Medulla oblongata (tissue), 1 donor: ENCODE data around the gene ANKRD11.
A peak's percentile ranks its signal among the peaks of the same experiment; 100 is the strongest.
"Not testable (repeated sequence)": the region's sequence is repeated elsewhere in the genome, so short reads cannot be mapped to it uniquely, and the experiment has no call there.

Experiments used
- DNase-seq: peaks from one replicate; pipeline ENCODE4 v3.0.0-alpha.2; 2015; ENCODE audit errors: extremely low spot score

Gene ANKRD11

GRCh38 chr16:89383095-89384003, 107.0 kb downstream of the ANKRD11 start:
- no peak for DNase-seq

DNA sequence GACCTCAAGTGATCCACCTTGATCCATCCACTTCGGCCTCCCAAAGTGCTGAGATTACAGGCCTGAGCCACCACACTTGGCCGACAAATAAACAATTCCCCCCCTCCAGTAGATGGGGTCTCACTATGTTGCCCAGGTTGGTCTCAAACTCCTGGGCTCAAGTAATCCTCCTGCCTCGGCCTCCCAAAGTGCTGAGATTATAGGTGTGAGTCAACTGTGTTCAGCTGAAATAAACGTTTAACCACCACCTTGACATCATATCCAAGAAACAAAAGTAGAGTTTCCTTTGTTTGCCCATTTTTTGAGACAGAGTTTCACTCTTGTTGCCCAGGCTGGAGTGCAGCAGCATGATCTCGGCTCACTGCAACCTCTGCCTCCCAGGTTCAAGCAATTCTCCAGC, 107.8 kb downstream of the ANKRD11 start:
- not testable (repeated sequence) for DNase-seq

DNA sequence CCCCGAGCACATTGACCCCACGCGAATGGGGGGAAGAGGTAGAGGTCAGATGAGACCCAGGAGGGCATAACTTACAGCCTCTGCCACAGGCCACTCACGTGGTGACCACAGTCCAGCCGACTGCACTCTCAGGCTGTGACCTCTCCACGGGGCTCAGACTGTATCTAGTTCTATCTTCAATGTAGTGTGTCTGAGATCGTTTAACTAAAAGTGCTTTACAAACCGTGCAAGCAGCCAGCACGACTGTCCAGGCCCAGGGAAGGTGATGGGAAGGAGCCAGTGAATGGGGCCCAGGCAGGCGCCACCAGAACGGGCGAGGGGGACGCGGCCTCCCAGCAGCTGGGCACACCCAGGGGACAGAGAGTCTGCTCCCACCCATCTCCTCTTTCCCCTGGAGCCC, 108.6 kb downstream of the ANKRD11 start:
- no peak for DNase-seq

- no peak for DNase-seq
Observed at GRCh38 chr16:89380681-89381080, 109.7 kb downstream of the ANKRD11 start.

DNA sequence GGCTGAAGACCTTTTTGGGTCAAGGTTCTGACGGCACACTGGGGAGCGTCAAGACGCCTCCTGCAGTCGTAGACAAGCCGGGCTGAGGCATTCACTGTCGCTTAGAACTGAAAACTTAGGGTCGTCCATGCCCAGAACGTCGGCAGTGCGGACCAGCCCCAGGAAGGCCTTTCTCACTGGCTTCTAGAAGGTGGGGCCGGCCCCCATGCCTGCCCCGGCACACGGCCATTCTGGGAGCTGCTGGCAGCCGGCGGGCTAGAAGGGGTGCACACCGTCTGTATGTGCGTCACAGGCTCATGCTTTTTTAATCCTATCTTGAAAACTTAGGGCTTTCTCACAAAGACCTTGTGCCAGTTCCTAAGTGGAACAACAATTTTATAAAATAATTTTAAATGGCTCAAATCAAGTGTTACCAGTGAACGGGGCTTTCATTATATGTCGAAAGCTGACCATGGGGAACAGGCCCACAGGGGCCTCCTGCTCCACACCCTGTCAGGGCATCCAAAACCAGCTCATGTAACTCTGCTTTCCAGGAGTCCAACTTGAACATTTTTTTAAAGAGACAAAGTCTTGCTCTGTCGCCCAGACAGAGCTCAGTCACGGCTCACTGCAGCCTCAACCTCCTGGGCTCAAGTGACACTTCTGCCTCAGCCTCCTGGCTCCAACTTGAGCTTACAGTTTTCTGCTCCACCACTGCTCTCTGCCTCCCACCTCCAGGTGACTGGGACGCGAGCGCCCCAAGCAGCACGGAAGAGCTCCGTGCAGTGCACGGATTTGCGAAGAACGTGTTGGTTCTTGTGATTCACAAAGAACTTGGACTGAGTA, 111.2 kb downstream of the ANKRD11 start:
- DNase-seq = no peak

GRCh38 chr16:89377453-89377848, 112.9 kb downstream of the ANKRD11 start:
- DNase-seq = no peak

- no peak for DNase-seq
Observed at GRCh38 chr16:89376812-89377452, 113.4 kb downstream of the ANKRD11 start.

GRCh38 chr16:89375686-89376085, 114.7 kb downstream of the ANKRD11 start:
- DNase-seq = no peak

DNA sequence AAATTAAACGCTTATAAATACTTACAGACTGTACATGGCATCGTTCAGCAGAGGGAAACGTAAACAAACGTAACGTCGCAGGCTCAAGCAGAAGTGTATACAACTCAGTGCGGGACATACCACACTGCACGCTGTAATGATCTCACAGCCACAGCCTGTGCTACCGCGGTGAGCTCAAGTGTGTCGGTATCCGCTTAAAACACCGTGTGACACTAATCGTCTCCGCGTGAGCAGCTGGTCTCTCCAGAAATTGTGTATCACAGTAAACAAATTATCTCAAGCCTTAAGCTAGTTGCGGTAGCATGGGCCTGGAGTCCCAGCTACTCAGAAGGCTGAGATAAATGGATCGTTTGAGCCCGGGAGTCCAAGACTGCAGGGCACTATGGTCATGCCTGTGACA, 115.3 kb downstream of the ANKRD11 start:
- no peak for DNase-seq

GRCh38 chr16:89374393-89374960, 115.9 kb downstream of the ANKRD11 start:
- DNase-seq = peak; percentile 74

DNA sequence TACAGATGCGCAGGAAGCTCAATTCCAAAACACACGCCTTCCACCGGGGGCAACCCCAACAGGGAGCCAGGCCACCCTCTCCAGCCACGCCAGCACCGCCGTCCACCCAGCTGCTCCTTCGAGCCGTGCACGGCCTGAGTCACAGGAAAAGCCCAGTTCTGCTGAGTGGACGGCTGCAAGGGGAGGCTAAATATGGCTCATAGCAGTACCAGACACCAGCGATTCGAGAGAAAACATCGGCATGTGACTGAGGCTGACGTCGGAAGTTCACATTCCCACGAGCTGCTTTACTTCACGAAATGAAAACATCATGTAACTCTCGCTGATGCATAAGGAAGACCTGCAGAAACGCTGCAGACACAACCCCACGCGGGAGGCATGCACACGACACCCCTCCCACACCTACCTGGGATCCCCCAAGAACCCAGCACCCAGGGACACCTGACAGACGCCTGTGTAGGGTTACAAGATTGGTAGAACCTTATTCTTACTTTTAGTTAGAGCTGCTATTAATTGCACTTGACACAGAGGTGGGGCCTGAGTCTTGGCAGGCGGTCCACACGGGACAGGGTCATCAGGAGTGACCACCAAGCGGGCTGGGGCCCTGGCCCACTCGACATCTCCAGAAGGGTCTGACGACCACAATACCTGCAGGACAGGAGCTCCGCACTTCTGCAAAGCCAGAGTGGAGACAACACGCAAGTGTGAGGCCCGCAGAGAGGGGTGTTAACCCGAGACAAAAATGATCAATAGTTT, 116.8 kb downstream of the ANKRD11 start:
- peak; percentile 70 for DNase-seq

- DNase-seq = no peak
Observed at GRCh38 chr16:89371968-89372634, 118.3 kb downstream of the ANKRD11 start.

DNA sequence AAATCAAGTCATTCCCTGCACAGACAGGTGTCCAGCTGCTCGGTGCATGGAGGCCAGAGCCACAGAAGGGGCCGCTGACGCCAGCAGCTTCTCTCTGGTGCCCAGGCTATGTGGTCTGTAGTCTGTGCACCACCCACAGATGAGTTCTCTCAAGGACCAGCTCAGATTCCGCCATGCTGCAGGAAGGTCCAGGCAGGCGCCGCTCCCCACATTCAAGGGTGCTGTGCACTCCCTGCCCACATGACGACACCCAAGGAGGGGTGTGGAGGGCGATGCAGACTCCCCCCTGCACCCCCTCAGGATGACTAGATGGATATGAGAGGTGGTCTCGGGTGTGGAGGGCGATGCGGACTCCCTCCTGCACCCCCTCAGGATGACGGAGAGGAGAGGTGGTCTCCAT, 119.0 kb downstream of the ANKRD11 start:
- DNase-seq = no peak

DNA sequence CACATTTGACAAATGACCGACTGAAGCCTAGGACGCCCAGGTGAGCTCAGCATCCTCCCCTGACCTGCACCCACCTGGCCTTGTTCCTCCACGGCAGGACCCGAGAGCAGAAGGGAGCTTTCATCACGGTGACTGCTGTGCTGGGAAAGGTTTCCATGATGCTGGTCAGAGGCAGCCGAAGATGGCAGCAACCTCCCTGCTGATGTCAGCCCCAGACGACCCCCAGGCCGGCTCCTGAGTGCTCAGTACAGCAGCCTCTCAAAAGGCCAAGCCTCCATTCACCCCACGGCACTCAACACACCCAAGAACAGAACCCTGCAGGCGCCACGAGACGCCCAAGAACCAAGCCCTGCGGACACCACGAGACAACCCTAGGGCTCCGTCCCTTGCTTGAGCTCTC, 119.8 kb downstream of the ANKRD11 start:
- no peak for DNase-seq

- DNase-seq = no peak
Observed at GRCh38 chr16:89370081-89370511, 120.3 kb downstream of the ANKRD11 start.

- DNase-seq = peak; percentile 44
Observed at GRCh38 chr16:89369266-89369895, 121.0 kb downstream of the ANKRD11 start.

DNA sequence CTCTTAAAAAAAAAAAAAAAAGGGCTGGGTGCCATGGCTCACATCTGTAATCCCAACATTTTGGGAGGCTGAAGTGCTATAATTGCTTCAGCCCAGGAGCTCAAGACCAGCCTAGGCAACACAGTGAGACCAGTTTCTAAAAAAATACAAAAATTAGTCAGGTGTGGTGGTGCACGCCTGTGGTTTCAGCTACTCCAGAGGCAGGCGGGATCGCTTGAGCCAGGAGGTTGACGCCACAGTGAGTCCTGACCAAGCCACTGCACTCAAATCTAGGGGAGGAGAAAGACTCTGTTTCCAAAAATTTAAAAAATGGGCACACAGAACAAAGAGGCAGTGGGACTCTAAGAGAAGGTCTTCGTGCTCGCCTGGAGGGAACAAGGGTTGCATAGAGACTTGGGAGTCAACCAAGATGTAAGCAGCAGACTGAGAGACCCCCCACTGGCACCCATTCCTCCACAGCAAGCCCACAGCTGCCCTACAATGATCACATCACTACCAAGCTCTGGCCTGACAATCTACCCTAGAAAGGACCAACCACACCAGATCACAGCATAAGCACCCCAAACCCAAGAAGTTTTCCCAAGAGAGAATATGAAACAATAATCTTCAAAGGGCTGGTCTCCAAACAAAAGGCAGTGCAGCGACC, 121.6 kb downstream of the ANKRD11 start:
- no peak for DNase-seq

DNA sequence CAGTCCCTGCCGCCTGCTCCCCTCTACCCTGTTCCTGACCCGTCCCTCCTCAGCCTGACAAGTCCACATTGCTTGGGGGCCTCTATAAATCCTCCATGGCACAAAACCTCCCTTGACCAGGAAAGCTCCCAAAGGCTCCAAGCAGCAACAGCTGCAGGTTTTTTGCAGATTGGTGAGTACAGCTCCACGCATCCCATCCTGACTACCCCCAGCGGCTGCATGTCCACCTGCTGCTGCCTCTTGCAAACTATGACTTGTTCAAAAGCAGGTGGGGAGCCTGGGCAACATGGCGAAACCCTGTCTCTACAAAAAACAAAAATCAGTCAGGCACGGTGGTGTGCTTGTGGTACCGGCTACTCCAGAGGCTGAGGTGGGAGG, 122.8 kb downstream of the ANKRD11 start:
- no peak for DNase-seq
